Peyer's patch (tissue), 4 donors: Measurements from ENCODE around the gene RPL15.

Experiments
- CTCF ChIP-seq, 6 experiments: fragments of 450-650 bp in 4 of 6; fragments of 200-600 bp in 2 of 6; sonication (generic) in 1 of 6; IDR thresholded peaks; one replicate each; pipeline ENCODE4 v1.5.1; 2017 to 2019; ENCODE audit warnings: antibody characterized with exemption in 6 of 6, mild to moderate bottlenecking in 3 of 6, moderate library complexity in 1 of 6
- POLR2A ChIP-seq, 2 donors: fragments of 450-650 bp; IDR thresholded peaks; one replicate each; pipeline ENCODE4 v1.5.1; 2017; ENCODE audit warnings: antibody characterized with exemption in 2 of 2, mild to moderate bottlenecking in 2 of 2, moderate library complexity in 2 of 2

- TF ChIP-seq POLR2A (IDR thresholded peaks at IDR 0.05) (no peak), CTCF (IDR thresholded peaks at IDR 0.05) (no peak)
Observed at GRCh38 chr3:23913182-23913581, 3.8 kb upstream of the RPL15 start.
